ENCODE data around the gene VCAN. TPM values are rescaled to one million over a fixed set of nuclear protein-coding genes. Genes with fewer than 3 reads are reported as not detected.

VCAN gene
- total and polyA plus RNA-seq, 2 of the 4 experiments (the other 2 are of a cell fraction), result 45.3 to 158 TPM

DNA sequence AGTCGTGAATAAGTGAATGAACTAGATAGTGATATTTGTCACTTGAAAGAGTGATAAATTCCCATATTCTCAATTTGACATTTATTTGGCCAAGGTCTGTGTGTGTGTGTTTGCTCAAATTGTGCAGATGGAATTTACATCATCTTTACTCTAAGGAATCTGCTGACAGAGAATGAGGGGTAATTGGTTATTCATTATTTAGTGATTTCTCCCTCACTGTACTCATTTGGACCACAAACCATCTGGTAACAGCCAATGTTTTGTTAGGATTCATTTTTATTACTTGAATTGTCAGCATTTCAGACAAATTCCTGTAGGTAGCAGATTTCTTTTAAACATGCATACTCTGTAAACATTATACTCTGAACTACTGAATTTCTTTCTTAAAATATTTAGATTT, 15.6 kb downstream of the VCAN start:
- no peak overlapping the region for H4K91ac ChIP-seq (ENCODE audit: insufficient read depth, low read depth, low read length)
- no peak overlapping the region for H4K8ac ChIP-seq (ENCODE audit: low read depth in 2 of 2, low read length in 2 of 2)
- H2BK20ac ChIP-seq (ENCODE audit: low read depth, low read length), result no peak overlapping the region
- BruUV-seq (replicated peaks), result no TSS peak
- ChIA-PET POLR2A (ENCODE audit: unreplicated experiment) (no interaction called here), CTCF (no interaction called here)
- WGBS, 2 experiments (ENCODE audit: extremely low coverage in 2 of 2, insufficient read length in 1 of 2), result no CpG with 5 or more reads among the region's 1 CpG
- peak; percentile 34 for DNase-seq
- H2AK9ac ChIP-seq (replicated peaks; ENCODE audit: low read depth, low read length, poor library complexity), result no peak overlapping the region
- H3K4ac ChIP-seq (ENCODE audit: low read depth, low read length), result no peak overlapping the region
- no peak overlapping the region for H4K5ac ChIP-seq (ENCODE audit: low read depth, low read length)
- peak overlapping the region; percentile 95 for H2BK5ac ChIP-seq (ENCODE audit: low read depth, low read length, poor library complexity, severe bottlenecking)
- H3K79me1 ChIP-seq (ENCODE audit: low read depth in 1 of 2, low read length in 2 of 2), result peaks cover 25 to 35% of the 10 kb centered on the region in 2 experiments
- ATAC-seq (ENCODE audit: low read depth), result peak; percentile 68
- H3K36me3 ChIP-seq (ENCODE audit: control insufficient read depth, insufficient read depth, low read length), result peaks cover 9% of the 10 kb centered on the region
- no peak overlapping the region for H2AK5ac ChIP-seq (ENCODE audit: low read depth, low read length)
- H3K27ac ChIP-seq (ENCODE audit: insufficient read depth, low read length), result peak overlapping the region; percentile 29; the same call in 1 of the 2 replicates
- intact Hi-C loops (cut with micrococcal nuclease) (no loop called here), in situ Hi-C loops (cut with MboI; ENCODE audit: low sequenced_read_pairs) (no loop called here), dilution Hi-C loops (cut with HindIII; ENCODE audit: low sequenced_read_pairs, unreplicated experiment) (no loop called here)
- H3K4me3 ChIP-seq (ENCODE audit: insufficient read depth, low read depth, low read length), result no peak overlapping the region
- no peak for TF ChIP-seq POLR2A (IDR thresholded peaks at IDR 0.05; ENCODE audit: low read depth, low read length)
- TF ChIP-seq RCOR1 (IDR thresholded peaks at IDR 0.05; ENCODE audit: insufficient replicate concordance, low read length), result no peak
- no peak for TF ChIP-seq NFE2L2 (IDR thresholded peaks at IDR 0.05; ENCODE audit: low read depth, low read length)
- no peak for TF ChIP-seq ELK1 (IDR thresholded peaks at IDR 0.05; ENCODE audit: borderline replicate concordance, low read depth, low read length)
- TF ChIP-seq CTCF (conservative IDR thresholded peaks at IDR 0.05; ENCODE audit: low read depth, low read length), result no peak
- no peaks in the 10 kb centered on the region for H3K27me3 ChIP-seq (ENCODE audit: control insufficient read depth, insufficient read depth, low read length)
- H2BK15ac ChIP-seq (ENCODE audit: low read depth, low read length), result no peak overlapping the region
- H3K56ac ChIP-seq (ENCODE audit: extremely low read depth, insufficient read depth, low read length), result no peak overlapping the region
- no peak overlapping the region for H3K23ac ChIP-seq (ENCODE audit: low read depth, low read length)
- no peak overlapping the region for H3K18ac ChIP-seq (ENCODE audit: low read depth, low read length)
- peaks cover 2% of the 10 kb centered on the region for H3K4me1 ChIP-seq (ENCODE audit: control insufficient read depth, insufficient read depth, low read length)
- H2BK120ac ChIP-seq (ENCODE audit: low read depth, low read length), result no peak overlapping the region
- H4K20me1 ChIP-seq (ENCODE audit: insufficient read depth, low read length), result no peaks in the 10 kb centered on the region
- peaks cover 4% of the 10 kb centered on the region for H3K9me1 ChIP-seq (ENCODE audit: insufficient read depth, low read length)
- no peak overlapping the region for H2AFZ ChIP-seq (replicated peaks; ENCODE audit: low read length, poor library complexity)
- H3K9me3 ChIP-seq (ENCODE audit: control insufficient read depth, insufficient read depth, low read length), result no peaks in the 10 kb centered on the region
- H3K9ac ChIP-seq (ENCODE audit: low read depth, low read length), result no peak overlapping the region
- H3K14ac ChIP-seq (replicated peaks; ENCODE audit: low read depth, low read length), result no peak overlapping the region
- H3K4me2 ChIP-seq (ENCODE audit: low read depth, low read length), result peak overlapping the region; percentile 3

Data from IMR-90 (cell line).